ENCODE data around the gene PKNOX2. TPM values are rescaled to one million over a fixed set of nuclear protein-coding genes. Genes with fewer than 3 reads are reported as not detected.

Gene PKNOX2
- total RNA-seq, 1 donor from 2014 or later = 4.0 TPM

DNA sequence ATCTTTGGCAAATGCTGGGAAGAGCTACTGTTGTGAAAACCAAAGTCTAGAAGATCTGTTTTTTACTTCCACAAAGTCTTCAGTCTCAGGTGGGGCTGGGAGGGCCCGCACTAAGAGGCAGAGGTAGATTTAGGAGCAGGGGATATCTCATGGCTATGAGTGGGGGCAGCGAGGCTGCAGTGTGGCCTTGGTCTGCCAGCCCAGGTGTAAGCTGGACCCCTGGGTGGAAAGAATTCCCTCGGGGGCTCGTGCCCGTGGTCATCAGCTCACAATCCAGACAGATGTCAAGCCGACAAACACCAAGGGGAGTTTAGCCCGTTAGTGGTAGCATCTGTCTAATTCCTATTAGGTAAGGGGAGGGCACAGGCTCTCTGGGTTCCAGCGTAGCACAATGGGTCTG lies 9.0 kb downstream of the PKNOX2 start:
- no peak for DNase-seq

DNA sequence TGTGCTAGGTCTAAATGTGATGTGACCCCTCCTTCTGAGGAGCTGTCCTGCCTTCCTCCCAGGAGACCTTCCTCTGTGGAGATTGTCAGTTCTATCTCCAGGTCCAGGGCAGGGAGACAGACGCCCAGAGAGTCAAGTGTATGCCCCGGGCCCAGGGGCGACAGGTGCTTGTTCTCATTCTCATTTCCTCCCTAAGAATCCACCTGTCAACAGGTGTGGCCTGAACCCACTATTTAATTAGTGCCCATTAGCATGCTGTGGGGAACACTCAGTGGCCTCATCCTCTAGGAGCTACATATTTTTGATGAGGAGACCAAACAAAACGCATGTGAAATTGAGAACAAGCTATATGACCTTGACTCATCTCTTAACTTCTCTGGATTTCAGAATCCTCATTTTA lies 9.5 kb downstream of the PKNOX2 start:
- no peak for DNase-seq

DNA sequence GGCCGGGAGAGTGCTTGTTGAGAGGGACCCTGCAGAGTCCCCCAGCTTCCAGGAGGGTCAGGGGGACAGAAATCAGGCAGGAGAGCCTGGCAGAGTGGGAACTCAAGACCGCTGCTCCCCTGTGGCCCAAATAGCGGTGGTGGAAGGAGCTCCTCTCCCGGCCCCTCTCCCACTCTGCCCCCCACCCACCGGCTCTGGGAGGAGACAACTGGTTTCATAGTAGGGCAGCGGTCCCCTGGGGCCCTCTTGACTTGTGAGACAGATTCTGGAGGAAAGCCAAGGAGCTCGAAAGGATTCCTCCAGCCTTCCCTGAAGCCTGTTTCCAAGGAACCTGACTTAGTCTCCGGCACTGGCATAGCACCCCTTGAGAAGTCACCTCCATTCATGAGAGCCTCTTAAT lies 10.1 kb downstream of the PKNOX2 start:
- DNase-seq = no peak

DNA sequence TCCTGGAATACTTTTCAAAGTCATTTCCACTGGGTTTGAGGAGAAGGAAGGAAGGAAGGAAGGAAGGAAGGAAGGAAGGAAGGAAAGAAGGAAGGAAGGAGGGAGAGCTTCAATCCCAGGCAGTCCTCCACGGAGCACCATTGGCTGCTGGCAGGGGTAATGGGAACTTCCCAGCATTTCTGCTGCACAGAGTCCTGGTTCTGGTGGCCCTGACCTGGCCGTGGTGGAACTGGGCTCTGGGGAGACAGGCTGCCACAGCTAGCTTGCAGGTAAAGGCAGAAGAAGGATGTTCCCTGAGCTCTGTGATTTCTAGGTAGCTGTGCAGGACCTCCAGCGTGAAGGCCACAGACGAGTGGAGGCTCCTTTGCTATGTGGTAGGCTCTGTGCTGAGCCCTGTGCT lies 10.6 kb downstream of the PKNOX2 start:
- DNase-seq = no peak

DNA sequence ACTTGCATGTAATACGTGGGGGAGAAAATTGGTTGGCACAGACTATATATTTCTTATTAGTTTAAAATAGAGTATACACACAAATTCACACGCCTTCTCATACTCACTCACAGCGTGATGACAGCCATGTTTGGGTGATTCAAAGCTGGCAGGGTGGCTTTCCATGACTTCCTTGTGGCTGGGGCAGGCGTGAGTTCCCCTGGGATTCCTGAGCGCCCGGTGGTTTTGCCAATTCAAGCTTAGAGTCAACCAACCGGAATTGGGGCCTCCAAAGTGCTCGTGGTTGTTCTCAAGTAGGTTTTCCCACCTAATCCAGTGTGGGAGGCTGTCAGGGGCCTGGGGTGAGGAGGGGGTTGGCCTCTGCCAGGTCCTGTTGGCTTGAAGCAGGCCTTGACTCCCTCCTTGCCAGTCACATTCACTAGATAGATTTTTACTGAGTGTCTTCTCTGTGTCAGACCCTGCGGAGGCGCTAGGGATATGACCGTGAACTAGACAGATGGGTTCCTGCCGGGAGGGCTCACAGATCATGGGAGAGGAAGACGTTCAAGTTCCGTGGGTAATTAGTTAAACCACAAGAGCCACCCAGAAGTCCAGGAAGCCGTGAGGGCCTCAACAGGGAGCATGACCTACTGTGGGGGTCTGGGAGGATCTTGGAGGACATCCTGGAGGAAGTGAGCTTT lies 11.5 kb downstream of the PKNOX2 start:
- DNase-seq = no peak

DNA sequence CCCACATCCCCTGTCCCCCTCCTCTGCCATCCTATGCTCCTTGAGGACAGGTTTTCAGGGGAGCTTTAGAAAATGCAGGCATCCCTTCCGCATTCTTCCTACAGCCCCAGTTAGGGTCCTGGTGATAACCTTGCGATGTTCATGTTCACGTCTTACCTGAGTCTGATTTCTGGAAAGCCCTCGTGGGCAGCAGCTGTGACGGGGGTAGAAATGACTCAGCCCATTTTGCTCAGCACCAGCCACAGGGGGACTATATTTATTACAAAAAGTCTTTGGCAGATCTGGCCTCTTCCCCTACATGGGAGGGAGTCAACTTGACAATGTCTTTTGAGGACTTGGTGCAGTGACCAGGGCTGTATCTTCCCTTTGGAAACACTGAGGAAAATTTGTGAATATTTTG lies 12.3 kb downstream of the PKNOX2 start:
- no peak for DNase-seq

DNA sequence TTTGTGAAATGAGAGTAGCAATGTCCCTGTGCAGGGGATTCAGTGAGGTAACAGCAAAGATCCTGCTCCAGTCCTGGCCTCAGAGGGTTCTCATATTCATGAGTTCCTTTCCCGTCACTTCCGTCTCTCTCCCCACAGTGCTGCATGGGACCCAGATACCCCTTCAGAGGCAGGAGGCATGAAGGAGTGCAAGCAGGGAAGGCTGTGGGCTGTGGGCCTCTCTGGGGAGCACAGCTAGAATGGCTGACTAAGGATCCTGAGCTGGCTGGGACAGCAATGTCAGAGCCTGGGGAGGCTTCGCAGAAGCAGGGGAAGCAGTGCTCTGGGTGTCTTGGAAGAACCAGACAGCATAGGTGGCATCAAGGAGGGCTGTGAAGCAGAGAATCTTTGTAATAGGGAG lies 13.0 kb downstream of the PKNOX2 start:
- DNase-seq = no peak

DNA sequence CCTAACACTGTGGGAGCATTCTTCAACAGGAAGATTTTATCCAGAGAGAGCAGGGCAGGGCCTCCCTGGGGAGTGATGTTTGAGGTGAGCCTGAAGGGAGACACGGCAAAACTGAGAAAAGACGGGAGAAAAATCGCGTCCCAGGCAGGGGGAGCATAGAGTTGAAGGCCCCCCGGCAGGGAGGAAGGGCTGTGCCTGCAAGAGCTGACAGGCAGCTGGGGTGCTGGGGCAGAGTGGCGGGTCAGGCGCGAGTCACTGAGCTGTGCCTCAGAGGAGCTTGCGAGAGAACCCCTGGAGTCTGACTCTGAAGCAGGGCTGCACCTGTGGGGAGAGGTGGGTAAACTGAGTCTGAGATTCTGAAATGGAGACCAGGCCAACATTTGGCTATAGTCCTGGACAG lies 14.8 kb downstream of the PKNOX2 start:
- DNase-seq = no peak

DNA sequence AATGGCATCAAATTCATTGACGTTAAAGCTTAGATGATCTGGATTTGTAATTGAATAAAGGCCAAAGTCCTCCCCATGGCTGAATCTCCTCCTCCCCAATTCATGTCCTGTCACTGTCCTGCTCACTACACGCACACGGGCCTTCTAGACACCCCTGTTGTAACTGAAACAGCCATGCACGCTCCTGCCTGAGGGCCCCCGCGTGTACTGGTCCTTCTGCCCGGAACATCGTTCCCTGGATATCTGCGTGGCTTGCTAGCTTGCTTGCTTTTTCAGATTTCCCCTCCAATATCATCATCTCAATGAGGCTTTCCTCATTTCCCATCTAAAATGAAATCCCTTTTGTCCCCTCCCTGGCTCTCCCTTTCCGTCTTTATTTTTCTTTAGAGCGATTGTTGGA lies 15.3 kb downstream of the PKNOX2 start:
- no peak for DNase-seq

DNA sequence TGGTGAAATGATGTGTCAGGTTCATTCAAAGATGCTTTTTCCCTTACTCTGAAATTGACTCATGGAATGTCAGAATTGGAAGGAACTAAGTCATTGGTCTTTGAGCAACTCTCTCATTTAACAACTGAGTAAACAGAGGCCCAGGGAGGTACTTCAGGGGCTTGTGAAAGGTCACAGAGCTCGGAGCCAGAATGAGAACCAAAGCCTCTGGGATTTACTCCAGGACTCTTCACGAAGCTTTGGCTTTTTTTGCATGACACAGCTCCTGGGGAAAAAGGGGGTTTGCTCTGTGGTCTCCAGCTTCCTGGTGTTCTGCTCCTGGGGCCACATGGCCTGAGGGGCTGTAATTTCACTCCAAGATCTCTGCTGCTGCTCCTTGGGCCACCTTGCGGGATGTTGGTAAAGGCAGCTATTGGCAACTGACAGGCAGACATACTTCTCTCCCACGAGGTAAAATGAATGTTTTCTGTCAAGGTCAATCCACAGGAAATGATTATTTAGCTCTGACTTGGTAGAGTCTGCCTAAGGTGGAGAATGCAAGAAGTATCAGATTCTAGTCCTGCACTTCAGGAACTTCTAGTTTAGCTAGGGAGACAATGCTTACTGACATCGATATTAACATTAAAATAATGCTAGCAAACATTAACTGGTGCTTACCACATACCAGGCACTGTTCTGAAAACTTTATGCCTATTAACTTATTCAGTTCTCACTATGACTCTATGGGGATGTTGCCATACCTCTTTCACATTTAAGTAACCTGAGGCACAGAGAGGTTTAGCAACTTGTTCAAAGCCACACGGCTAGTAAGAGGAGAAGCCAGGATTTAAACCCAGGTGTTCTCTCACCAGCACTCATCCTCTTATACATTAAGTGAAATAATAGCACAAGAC lies 16.1 kb downstream of the PKNOX2 start:
- DNase-seq = no peak

DNA sequence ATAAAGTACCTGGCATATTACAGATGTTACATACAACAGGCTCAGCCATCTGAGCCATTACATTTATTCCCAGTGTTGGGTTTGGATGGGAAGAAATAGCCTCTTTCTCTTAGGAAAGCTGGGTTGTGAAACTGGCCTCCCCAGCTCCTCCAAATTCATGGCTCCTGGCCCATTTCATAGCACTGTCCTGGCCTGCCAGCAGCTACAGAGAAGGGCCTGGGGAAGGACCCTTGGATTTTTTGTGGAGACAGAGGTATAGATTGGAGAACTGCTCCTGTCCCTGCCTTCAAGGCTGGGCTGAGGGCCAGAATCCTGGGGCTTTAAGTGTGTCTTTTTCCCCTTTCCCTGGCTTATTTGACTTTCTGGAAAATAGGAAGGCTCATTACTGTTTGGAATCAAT lies 18.0 kb downstream of the PKNOX2 start:
- no peak for DNase-seq

DNA sequence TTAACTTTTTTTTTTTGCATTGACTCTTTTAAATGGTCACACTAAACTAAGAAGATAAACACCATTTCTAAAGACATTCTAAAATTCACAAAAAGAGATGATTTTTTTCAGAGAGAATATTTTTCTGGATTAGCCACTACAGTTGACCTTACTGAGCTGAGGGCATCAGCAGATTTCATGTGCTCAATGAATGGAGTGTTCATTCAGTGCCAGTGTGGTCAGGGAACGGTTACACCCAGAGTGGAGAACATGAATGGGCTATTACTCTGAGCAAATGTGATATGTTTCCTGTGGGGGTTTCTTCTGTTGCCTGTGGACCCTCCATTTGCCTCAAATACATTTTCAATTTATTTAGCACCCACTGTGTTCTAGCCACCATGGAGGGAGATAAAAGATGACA lies 19.1 kb downstream of the PKNOX2 start:
- no peak for DNase-seq

DNA sequence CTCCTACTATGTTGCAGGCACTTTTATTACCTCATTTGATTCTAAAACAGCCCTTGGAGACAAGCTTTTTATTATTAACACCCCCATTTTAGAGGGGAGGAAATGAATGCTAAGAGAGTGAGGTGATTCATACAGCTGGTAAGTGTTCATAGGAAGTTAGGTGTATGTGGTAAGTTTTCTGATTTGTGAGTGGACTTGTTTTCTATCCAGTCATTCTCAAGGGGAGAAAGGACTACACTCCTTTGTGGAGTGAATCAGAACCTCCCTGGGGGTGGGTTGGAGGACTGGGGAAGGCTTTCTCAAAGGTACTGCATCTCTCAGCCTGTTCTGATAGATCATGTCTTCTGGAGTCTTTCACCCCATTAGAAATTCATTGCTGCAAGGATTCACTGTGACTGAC lies 23.5 kb downstream of the PKNOX2 start:
- no peak for DNase-seq

DNA sequence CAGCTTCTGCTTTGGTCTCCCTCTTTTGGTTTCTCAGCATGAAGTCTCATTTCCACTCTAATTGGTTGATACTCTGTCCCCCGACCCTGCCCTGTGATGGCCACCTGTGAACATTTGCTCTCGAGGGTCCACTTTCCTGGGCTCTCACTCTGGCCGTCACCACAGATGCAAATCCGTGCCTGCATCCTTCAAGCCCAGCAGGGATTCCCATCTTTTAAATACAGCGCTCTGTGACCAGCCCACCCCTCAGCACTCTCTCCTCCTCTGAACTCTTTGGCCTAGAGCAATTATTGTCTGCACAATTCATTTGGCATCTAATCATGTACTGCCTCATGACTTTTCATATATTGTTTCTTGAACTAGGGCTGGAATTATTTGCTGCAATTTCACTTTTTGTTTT lies 26.0 kb downstream of the PKNOX2 start:
- no peak for DNase-seq

DNA sequence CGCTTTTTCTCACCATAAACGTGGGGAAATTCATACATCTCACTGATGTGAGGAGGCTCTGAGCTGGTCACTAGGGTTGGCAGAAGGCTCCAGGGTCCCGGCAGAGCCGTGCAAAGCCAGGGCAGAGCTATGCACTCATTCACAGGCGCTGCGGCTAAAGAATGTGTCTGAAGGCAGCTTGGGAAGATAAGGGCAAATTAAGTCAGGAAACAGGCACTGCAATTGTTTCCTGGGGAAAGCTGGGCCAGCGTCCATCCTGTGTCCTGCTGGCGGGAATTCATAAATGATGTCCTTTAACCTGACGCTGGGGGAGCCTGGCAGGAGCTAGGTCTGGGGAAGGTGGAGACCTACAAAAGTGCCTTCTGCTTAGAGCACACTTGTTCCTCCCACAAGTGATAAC lies 27.6 kb downstream of the PKNOX2 start:
- DNase-seq = no peak

DNA sequence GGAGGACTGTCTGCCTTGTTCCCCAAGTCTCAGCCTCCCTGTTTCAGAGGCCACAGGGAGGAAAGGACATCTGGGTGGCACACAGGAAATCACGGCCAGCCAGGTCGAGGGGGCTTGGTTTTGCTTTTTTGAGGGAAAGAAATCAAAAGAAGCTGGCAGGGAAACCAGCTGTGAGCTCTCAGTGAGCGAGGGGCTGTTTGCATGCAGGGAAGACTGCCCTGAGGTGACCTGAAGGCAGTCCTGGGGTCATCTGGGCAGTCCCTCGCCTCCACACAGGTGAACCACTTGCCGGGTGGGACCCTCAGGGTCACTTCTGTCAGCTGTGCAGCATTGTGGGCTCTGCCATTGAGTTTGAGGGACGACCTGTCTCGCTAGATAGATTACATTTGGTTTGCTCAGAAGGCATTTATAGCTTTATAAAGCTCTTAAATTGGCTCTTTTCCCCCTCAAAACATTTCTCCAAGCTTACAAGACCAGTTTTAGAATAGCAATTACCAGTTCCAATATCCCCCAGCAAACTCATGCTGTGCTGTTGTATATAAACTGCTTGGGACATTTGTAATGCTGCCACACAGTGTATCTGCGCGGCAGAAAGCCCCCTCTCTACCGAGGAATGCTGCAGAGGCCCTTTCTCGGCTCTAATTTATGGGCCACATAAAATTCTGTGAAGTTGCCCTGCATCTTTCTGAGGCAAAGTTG lies 28.3 kb downstream of the PKNOX2 start:
- DNase-seq = no peak

DNA sequence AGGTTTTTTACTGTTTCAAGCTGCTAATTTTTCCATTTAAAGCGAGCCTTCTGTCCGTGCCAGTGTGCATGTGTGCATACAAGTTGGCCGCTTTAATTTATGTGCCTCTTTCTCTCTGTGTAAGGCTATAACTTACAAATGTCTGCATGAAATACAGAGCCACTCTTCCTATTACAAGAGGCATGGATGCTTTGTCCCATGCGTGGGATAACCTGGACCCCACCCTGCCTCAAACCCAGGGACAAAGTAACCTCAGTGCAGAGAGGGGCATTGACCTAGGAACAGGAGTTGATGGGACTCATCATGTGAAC lies 28.8 kb downstream of the PKNOX2 start:
- DNase-seq = no peak

DNA sequence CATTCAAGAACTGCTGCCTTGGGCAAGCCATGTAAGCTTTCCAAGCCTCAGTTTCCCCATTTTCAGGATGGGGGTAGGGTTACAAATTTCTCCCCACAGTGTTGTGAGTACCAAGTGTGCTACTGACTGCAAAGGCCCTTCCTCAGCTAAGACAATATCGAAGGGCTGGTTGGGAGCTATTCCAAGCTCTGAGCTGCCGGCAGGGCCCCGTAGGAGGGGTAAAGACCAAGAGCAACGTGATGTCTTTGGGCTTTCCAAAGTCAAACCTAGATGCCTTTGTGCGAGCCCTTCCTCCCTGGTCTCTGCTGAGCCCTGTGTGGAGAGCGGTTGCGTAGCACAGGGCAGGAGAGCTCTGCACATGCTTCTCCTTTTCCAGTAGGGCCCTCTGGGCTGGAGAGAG lies 29.3 kb downstream of the PKNOX2 start:
- DNase-seq = no peak

DNA sequence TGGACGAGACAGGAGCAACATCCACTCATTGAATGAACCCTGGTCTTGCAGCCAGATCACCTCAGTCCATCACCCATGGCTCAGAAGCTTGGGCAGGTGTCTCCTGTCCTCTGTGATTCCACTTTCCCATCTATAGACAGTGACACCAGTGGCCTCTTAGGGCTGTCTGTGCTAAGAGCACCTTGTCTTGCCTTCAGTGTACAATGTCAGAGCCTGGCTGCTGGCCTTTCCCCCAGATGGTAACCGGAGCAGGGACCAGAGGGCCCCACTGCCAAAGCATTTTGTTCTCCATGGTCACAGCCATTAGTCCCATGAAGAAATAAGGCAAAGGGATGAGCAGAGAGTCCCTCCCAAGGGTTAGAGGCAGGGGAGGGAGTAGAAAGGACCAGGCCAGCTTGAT lies 35.4 kb downstream of the PKNOX2 start:
- DNase-seq = no peak

DNA sequence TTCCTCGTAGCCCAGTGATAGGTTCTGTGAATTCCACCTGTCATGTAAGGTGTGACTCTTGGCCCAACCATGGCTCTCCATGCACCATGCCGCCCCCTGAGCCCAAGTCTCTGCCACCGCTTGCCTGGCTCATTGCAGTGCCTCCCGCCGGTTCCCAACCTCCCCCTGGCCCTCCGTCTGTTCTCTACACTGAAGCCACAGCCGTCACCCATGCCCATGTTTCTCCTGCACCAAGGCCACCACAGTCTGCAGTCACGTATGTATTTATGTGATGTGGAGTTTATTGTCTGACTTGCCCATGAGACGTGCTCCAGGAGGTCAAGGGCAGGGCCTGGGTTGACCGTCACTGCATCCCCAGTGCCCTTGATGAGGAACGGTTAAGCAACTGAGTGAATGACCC lies 35.9 kb downstream of the PKNOX2 start:
- DNase-seq = no peak

DNA sequence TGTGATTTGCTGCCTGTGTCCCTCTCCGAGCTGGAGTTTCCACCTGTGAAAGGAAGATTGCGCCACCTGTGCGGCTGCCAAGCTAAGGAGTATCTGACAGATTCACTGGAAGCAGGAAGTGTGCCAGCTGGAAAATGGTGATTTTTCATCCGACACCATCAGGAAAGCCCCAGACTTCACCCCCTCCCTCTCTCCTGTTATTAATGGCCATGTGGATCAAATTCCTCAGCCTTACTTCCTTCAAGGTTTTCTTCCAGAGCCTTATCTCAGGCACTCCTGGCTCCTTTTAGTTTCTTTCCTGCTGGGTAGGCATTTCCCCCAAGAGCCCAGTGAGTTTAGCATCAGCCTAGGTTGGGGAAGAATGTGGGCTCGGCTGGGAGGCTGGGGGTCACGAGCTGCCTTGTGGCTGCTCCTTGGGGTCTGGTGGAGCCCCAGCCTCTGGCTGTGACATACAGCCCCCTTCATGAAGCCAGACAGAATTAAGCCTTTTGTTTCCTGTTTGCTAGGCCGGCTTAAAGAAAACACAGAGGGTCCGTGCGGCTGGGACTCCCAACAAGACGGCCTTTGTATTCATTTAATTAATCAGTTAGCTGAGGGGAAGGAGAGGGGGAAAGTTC lies 37.1 kb downstream of the PKNOX2 start:
- DNase-seq = no peak

DNA sequence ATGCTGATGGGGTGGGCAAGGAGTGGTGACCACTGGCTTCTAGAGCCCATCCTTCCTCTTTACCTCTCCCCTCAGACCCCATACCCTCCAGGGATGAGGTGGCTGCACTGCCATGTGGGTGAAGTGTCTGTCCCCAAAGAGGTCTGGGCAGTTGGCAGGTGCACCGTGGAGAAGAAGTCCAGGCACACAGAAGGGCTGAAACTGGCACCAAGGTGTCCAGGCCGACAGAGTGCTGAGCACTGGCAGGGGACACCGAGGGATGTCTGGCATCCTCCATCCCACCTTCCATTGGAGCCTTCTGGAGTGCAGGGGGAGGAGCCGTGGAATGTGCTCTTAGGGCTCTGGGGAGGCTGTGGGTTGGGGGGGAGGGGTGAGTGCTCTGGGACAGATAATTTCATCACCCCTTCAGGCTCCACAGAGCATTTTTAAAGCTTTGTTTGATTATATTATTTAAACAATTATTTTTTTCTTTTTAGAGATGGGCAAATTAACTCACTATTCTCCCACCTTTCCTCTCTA lies 37.9 kb downstream of the PKNOX2 start:
- DNase-seq = no peak

DNA sequence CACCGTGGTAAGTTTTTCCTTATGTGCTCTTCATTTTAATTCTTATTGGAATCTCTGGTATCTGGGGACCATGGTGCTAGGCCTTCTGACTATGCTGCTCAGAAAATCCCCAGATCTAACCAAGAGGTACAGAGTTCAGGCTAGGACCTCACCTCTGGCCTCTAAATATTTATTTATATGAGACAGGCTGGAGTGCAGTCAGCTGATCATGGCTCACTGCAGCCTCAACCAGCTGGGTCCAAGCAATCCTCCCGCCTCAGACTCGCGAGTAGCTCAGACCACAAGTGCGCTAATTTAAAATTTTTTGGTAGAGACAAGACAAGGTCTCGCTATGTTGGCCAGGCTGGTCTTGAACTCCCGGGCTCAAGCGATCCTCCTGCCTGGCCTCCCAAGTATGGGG lies 38.4 kb downstream of the PKNOX2 start:
- DNase-seq = no peak
